DMS153 (cell line): ENCODE results near the gene CNMD.
"Not testable (repeated sequence)": the region's sequence is repeated elsewhere in the genome, so short reads cannot be mapped to it uniquely, and the experiment has no call there.

Source experiments
- DNase-seq: peaks from one replicate; lab custom pipeline; 2025; lab: John Stamatoyannopoulos, UW

The CNMD gene

GRCh38 chr13:52744842-52745375 is 5.3 kb upstream of the CNMD start:
- DNase-seq: no peak

DNA sequence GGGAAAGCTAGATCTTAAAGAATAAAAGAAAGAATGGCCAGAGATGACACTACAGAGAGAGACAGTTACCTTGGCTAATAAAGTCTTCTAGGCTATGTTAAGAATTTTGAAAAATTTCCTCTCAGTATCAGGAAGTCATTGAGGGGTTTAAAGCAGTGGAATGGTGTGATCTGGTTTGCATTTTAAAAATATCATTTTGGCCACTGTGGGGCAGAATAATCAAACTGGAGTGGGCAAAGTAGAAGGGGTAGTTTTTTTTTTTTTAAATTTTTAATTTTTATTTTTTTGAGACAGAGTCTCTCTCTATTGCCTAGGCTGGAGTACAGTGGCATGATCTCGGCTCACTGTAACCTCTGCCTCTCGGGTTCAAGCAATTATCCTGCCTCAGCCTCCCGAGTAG is 4.4 kb upstream of the CNMD start:
- no peak for DNase-seq

GRCh38 chr13:52743569-52743968 is 3.9 kb upstream of the CNMD start:
- no peak for DNase-seq

GRCh38 chr13:52738719-52739467 is 727 bp downstream of the CNMD start:
- DNase-seq: no peak

- no peak for DNase-seq
These were observed 1.7 kb downstream of the CNMD start for GRCh38 chr13:52737965-52738364.

GRCh38 chr13:52737451-52737850 is 2.2 kb downstream of the CNMD start:
- no peak for DNase-seq

DNA sequence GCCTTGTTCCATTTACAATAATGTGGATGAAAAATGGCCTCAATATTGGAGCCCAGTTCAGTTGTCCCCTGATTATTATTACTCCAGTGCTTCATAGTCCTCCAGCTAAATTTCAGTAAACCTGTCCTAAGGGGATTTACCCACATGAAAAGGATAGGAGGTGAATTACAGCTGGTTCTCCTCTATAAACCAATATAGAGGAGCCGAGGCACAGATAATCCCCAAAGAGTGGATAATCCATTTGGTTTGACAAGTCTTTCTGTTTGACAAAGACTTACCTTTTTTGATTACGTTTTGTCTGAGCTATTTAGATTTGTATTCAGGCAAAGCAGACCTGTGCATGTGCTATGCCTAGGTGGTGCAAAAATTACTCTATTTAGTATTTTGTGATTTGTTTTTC is 2.7 kb downstream of the CNMD start:
- no peak for DNase-seq

DNA sequence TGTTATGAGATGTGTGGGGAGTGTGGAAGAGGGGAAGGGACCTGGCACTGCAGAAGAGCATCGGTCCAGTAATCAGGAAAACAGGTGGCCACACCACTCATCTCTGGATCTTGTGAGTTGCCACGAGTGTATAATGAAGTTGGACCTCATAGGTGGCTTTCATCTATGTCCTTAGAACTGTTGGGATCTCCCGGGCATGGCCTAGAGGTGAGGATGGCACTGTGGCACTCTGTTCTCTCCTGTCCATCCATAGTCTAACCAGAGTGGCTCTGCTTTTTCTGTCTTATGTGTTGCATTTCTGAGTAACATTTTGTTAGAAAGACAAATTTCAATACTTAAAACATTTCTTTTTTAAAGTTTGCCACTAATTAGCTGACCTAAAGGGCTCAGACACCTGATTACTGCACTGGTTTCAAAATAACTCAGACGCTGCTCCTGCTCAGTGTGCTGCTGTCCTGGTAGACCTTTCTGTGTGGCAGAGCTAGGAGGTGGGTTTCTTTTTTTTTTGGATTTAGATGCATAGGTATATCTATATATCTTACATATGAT is 5.5 kb downstream of the CNMD start:
- DNase-seq: no peak

DNA sequence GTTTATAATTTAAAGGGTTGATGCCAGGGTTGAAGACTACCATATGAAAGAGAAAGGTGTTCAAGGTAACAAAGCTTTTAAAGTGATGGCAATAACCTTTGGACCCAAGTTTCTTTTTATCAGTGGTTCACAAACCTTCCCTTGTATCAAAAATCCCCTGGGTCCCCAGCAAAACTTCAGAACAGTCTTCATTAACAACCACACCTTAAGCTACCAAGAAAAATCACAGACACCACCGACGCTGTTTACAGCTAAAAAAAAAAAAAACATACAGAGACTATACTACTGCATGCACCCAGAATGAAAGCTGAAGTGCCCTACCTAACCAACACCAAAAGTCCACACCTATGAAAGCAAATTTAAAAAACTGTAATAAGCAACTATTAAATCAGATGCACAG is 13.4 kb downstream of the CNMD start:
- DNase-seq: no peak

DNA sequence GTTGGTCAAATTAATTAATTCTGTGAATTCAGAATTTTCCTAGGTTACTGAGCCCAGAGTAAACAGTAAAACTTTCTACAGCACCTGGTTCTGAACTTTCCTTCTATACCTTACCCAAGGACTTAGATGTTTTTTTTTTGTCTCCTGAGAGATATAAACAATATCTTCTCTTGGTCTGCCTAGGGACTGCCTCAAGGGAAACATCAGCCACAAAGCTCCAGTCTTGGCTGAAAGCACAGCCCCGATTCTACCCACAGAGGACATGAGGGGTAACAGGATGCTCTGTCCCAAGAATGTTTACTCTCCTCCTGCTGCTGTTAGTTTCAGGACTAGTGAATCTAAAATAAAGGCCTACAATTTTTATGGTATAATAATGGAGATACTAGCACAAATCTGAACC is 14.3 kb downstream of the CNMD start:
- DNase-seq: no peak

DNA sequence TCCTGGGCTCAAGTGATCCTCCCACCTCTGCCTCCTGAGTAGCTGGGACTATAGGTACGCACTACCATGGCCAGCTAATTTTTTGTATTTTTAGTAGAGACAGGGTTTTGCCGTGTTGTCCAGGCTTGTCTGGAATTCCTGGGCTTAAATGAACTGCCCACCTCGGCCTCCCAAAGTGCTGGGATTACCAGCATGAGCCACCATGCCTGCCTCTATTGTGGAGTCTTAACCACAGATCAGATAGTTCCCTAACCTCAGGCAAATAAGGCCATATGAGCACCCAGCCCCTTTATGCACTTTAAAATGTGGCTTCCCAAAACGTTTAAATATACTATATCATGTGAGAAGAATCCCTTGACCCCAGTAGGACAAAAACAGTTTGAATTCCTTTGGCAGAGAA is 16.4 kb downstream of the CNMD start:
- DNase-seq: no peak

DNA sequence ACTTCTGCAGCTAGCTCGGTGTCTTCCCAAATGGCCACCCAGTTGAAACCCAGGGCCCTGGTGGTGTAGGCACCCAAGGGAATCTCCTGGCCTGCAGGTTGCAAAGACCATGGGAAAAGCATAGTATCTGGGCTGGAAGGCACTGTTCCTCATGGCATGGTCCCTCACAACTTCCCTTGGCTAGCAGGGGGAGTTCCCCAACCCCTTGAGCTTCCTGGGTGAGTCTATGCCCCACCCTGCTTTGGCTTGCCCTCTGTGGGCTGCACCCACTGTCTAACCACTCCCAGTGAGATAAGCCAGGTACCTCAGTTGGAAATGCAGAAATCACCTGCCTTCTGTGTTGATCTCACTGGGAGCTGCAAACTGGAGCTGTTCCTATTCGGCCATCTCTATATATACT is 18.3 kb downstream of the CNMD start:
- not testable (repeated sequence) for DNase-seq

DNA sequence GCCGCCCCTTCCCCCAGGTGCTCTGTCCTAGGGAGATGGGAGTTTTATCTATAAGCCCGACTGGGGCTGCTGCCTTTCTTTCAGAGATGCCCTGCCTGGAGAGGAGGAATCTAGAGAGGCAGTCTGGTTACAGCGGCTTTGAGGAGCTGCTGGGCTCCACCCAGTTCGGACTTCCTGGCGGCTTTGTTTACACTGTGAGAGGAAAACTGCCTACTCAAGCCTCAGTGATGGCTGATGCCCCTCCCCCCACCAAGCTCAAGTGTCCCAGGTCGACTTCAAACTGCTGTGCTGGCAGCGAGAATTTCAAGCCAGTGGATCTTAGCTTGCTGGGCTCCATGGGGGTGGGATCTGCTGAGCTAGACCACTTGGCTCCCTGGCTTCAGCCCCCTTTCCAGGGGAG is 18.7 kb downstream of the CNMD start:
- DNase-seq: not testable (repeated sequence)

DNA sequence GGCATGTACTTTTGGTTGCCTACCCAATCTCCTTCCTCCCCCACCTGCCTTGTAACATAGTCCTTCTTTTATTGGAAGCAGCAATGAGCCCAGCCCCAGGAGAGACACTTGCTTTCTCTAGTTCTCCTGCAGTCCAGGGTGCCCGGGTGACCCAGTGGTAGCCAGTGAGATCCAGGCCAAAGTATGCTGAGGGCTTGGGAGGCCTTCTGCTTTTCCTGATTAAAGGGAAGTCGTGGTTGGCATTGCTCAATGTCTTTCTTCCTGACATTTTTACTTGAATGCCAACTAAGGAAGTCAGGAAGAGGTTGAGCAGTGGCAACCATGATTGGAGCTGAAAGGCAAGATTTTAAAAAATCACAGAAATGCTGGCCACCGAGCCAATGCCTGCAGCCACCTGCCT is 25.7 kb downstream of the CNMD start:
- DNase-seq: no peak

DNA sequence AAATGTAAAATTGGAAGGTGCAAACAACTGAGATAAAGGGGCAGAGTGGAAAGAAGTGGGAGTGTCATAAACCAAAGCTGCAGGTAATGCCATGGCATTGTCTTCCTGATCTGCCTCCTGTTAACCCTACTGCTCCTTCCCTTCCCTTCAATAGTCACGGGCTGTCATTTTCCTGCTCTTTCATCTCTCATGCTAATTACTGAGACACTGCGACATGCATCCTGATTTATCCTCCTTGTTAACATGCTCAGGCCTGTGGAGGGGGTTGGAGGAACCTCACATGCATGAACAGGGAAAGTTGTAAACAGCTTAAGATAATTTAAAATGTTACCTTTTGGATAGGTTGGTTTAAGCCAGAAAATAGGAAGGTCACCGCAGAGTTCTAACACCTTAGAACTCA is 27.2 kb downstream of the CNMD start:
- DNase-seq: no peak

DNA sequence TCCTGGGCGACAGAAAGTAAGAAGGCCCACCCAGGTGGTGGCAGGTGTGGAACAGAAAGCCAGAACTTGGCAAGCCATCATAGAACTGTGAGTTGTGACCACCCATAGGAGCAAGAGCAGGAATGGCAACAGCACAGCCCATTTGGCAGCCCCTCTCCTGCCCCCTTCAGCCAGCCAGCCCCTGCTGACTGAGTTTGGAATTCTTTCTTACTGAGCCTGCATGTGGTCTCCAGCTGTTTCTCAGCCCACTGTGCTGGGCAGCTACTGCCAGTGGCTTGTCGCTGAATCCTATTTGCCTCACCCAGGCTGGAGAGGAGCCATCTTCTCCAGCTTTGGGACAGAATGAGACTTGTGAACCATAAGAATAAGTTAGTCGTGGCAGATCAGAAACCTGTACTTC is 28.3 kb downstream of the CNMD start:
- DNase-seq: no peak

- DNase-seq: not testable (repeated sequence)
These were observed 31.4 kb downstream of the CNMD start for GRCh38 chr13:52708266-52708665.

DNA sequence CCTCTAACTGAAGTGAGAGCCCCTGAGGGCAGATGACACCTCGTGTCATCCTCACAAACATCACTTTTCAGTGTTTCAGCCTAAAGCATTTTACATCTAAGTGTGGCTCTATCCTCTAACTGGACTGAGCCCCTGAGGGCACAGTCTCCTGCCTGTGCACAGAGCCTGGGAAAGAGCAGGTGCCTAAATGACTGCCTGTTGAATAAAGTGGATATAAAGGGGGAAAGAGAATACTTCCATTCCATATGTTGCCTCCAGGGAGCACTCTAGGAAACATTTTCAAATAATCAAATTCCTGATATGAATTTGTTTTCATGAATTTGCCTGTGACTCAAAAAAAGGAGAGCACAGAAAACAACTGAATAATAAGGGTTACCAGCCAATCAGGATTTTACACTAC is 32.2 kb downstream of the CNMD start:
- no peak for DNase-seq

DNA sequence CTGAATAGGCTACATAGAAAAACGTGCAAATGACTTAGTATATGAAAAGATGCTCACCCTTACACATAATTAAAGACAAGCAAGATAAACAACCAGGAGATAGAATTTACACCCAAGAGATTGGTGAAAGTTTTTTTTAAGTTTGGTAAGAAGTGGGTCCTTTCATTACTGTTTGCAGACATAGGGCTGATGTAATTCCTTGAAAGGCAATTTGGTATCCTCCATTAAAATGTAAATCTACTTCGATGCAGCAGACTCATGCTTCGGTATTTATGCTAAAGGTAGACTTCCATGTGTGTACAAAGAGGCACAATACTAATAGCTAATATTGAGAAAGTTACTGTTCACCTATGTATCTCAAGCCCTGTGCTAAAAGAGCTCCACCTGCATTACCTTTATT is 33.5 kb downstream of the CNMD start:
- DNase-seq: no peak

- no peak for DNase-seq
These were observed 36.1 kb downstream of the CNMD start for GRCh38 chr13:52703482-52703881.

GRCh38 chr13:52701728-52702465 is 37.7 kb downstream of the CNMD start:
- DNase-seq: no peak

GRCh38 chr13:52696566-52696965 is 43.1 kb downstream of the CNMD start:
- DNase-seq: no peak

- DNase-seq: no peak
These were observed 43.8 kb downstream of the CNMD start for GRCh38 chr13:52695856-52696255.
